ENCODE data around the gene CDH13.

- TF ChIP-seq CTCF (IDR thresholded peaks at IDR 0.05) (no peak), ZFX (IDR thresholded peaks at IDR 0.05; ENCODE audit: borderline replicate concordance) (no peak)
Observed at GRCh38 chr16:83374979-83375378, 748.2 kb downstream of the CDH13 start.
